NT2/D1 (cell line): Measurements from ENCODE around the gene HNRNPCL2.
"Not testable (repeated sequence)": the region's sequence is repeated elsewhere in the genome, so short reads cannot be mapped to it uniquely, and the experiment has no call there.

Source experiments
- DNase-seq: peaks from one replicate; pipeline ENCODE4 v3.0.0-alpha.2; 2011; ENCODE audit warnings: low read depth, low spot score
- H3K27me3 ChIP-seq: 2 replicates; pipeline ENCODE4 v1.6.0; 2011; ENCODE audit warnings: mild to moderate bottlenecking; ENCODE audit not compliant: insufficient read length, insufficient read depth
- H3K36me3 ChIP-seq: 2 replicates; pipeline ENCODE4 v1.6.1; 2011; ENCODE audit warnings: mild to moderate bottlenecking, low read length, mixed read lengths; ENCODE audit not compliant: insufficient read depth, insufficient read length
- H3K4me1 ChIP-seq: 2 replicates; pipeline ENCODE4 v1.5.1; 2011; ENCODE audit not compliant: insufficient read depth, insufficient read length
- H3K4me3 ChIP-seq: 2 replicates; pipeline ENCODE4 v1.5.1; 2011; ENCODE audit warnings: low read depth; ENCODE audit not compliant: insufficient read length
- H3K9ac ChIP-seq: 2 replicates; pipeline ENCODE4 v1.6.0; 2011; ENCODE audit warnings: low read depth; ENCODE audit not compliant: insufficient read length
- H3K9me3 ChIP-seq: 2 replicates; pipeline ENCODE4 v1.5.1; 2011; ENCODE audit warnings: mild to moderate bottlenecking, low read length; ENCODE audit not compliant: insufficient read depth

HNRNPCL2 gene

GRCh38 chr1:13116754-13117153 lies at the start of gene HNRNPCL2:
TSS of gene HNRNPCL2 (minus strand) at chr1:13116854. CDS start at chr1:13116400, 454 bp downstream.
- H3K4me1 ChIP-seq, H3K9ac ChIP-seq, H3K36me3 ChIP-seq, H3K4me3 ChIP-seq, DNase-seq, H3K9me3 ChIP-seq: not testable (repeated sequence)
- peaks cover 32% of the 10 kb centered on the region for H3K27me3 ChIP-seq

DNA sequence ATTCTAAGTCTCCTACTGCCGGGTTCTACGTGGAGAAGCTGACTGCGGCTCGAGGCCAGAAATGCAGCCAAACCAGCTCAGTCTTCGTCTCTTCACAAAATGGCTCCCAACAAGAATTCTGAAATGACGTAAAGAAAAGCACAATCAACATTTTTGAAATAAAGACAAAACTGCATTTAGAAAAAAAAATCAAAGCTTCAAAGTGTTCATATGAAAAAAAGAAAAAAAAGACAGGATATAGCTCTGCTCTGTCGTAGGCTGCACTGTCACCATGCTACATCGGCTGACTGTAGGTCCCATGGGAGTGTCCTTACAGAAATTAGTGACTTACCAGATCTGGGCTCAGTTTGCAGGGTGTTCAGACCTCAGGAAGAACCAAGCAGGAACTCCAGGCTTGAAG lies 48.9 kb upstream of the HNRNPCL2 start, which contains the start of gene HNRNPCL4:
TSS of gene HNRNPCL4 (minus strand) at position 101 of the 400 bp plus-strand sequence. CDS start 164 bp downstream, outside the sequence.
- H3K4me1 ChIP-seq, H3K4me3 ChIP-seq, DNase-seq, H3K9me3 ChIP-seq, H3K9ac ChIP-seq, H3K36me3 ChIP-seq, H3K27me3 ChIP-seq: not testable (repeated sequence)

GRCh38 chr1:13155909-13156308 lies 39.3 kb upstream of the HNRNPCL2 start, which contains the start of gene PRAMEF26:
TSS of gene PRAMEF26 (minus strand) at chr1:13156009. CDS start at chr1:13153095, 2,914 bp downstream.
- not testable (repeated sequence) for H3K9ac ChIP-seq, H3K4me1 ChIP-seq, H3K9me3 ChIP-seq, DNase-seq, H3K4me3 ChIP-seq, H3K36me3 ChIP-seq, H3K27me3 ChIP-seq

GRCh38 chr1:13070474-13070873 lies 46.2 kb downstream of the HNRNPCL2 start, which contains the start of gene PRAMEF25:
TSS of gene PRAMEF25 (plus strand) at chr1:13070774. CDS start at chr1:13073694, 2,920 bp downstream.
- not testable (repeated sequence) for H3K9ac ChIP-seq, H3K9me3 ChIP-seq, H3K4me3 ChIP-seq, H3K27me3 ChIP-seq, H3K4me1 ChIP-seq, DNase-seq, H3K36me3 ChIP-seq
